Esophagus muscularis mucosa (tissue), 4 donors: ENCODE measurements around the gene PFDN2. TPM values are rescaled to one million over a fixed set of nuclear protein-coding genes. Genes with fewer than 3 reads are reported as not detected.

Source experiments
- DNase-seq: peaks from one replicate; pipeline ENCODE4 v3.0.0-alpha.2; 2017; ENCODE audit errors: extremely low spot score
- H3K27ac ChIP-seq, 4 donors: fragments of 200-600 bp; sonication (generic); replicated peaks in 1 of 4; 1 replicate in 3 of 4; 2 replicates in 1 of 4; pipeline ENCODE4 v1.5.1; 2016 to 2019; ENCODE audit warnings: mild to moderate bottlenecking in 1 of 4
- H3K27me3 ChIP-seq, 4 donors: fragments of 200-600 bp; sonication (generic); one replicate each; pipeline versions ENCODE4 v1.5.1 to v1.6.0; 2016 to 2019
- H3K36me3 ChIP-seq, 4 donors: fragments of 200-600 bp; sonication (generic); one replicate each; pipeline ENCODE4 v1.5.1; 2016 to 2019
- H3K4me1 ChIP-seq, 4 donors: fragments of 200-600 bp; sonication (generic); one replicate each; pipeline ENCODE4 v1.5.1; 2016 to 2019
- H3K4me3 ChIP-seq, 4 donors: fragments of 200-600 bp; sonication (generic); 1 replicate in 2 of 4; 2 replicates in 2 of 4; pipeline ENCODE4 v1.5.1; 2016 to 2019; ENCODE audit warnings: mild to moderate bottlenecking in 4 of 4, moderate library complexity in 1 of 4
- H3K9me3 ChIP-seq, 4 donors: fragments of 200-600 bp; sonication (generic); 1 replicate in 3 of 4; 2 replicates in 1 of 4; pipeline ENCODE4 v1.5.1; 2016 to 2019
- EP300 ChIP-seq: sonication (generic); formaldehyde crosslinking; IDR thresholded peaks from one replicate; pipeline ENCODE4 v1.6.1; 2017; ENCODE audit warnings: antibody characterized with exemption
- POLR2A ChIP-seq: fragments of 450-650 bp; IDR thresholded peaks from one replicate; pipeline ENCODE4 v1.6.1; 2017; ENCODE audit warnings: antibody characterized with exemption, moderate library complexity, mild to moderate bottlenecking, low read depth
- POLR2AphosphoS5 ChIP-seq, 2 donors: sonication (generic); formaldehyde crosslinking; IDR thresholded peaks; one replicate each; pipeline ENCODE4 v1.6.1; 2017; ENCODE audit warnings: antibody characterized with exemption in 2 of 2
- WGBS: methylation state at CpG from one replicate; pipeline ENCODE4 v1.1.5; 2018; 5-methylcytosine and 5-hydroxymethylcytosine counted together
- intact Hi-C: fragments of 100-400 bp; cut with DNase I; formaldehyde crosslinking; loops from one replicate; pipeline ENCODE4 v1.15.1; 2023
- total RNA-seq, 4 donors: library from RNA; depleted of rRNA; stranded (reverse); fragments of >200 nt; gene quantifications; one replicate each; pipeline versions ENCODE4 v1.1.0 to v1.2.1, GENCODE V29; 2016
- TF ChIP-seq, protein P1 (sequence below), 3 experiments: fragments of 200-600 bp in 2 of 3; fragments of 450-650 bp in 1 of 3; sonication (generic) in 2 of 3; IDR thresholded peaks; one replicate each; pipeline ENCODE4 v1.5.1; 2017 to 2019; ENCODE audit warnings: antibody characterized with exemption in 3 of 3, mild to moderate bottlenecking in 2 of 3, moderate library complexity in 1 of 3

Gene PFDN2
- total RNA-seq, 4 donors from 2014 or later, result 19.5 to 52.0 (median 40.5) TPM

DNA sequence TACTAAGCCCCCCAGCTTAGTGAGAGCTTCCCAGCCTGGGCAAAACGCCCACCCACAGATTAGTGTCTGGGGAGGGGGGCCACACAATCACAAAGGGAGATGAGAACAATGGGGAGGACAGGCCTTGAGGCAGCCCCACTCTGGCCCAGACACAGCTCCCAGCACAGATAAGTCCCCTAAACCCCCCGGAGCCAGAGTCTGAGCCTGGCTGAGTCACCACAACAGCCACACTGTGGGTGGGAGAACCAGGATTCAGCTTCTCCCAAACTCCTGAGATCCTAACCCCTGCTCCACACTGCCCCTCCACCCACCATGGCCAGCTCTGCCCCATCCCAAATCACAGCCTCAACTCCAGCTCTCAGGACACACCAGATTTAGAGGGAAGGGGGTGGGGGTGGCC is 32.7 kb downstream of the PFDN2 start:
- Histone ChIP-seq H3K4me1 (no peaks in the 10 kb centered on the region), H3K27ac (no peak overlapping the region), H3K27me3 (peaks cover 0 to 17% (median 0%) of the 10 kb centered on the region in 4 donors), H3K9me3 (no peaks in the 10 kb centered on the region), H3K4me3 (no peak overlapping the region), H3K36me3 (no peaks in the 10 kb centered on the region)
- no peak for DNase-seq
- intact Hi-C loops, result no loop called here
- TF ChIP-seq, protein P1, sequence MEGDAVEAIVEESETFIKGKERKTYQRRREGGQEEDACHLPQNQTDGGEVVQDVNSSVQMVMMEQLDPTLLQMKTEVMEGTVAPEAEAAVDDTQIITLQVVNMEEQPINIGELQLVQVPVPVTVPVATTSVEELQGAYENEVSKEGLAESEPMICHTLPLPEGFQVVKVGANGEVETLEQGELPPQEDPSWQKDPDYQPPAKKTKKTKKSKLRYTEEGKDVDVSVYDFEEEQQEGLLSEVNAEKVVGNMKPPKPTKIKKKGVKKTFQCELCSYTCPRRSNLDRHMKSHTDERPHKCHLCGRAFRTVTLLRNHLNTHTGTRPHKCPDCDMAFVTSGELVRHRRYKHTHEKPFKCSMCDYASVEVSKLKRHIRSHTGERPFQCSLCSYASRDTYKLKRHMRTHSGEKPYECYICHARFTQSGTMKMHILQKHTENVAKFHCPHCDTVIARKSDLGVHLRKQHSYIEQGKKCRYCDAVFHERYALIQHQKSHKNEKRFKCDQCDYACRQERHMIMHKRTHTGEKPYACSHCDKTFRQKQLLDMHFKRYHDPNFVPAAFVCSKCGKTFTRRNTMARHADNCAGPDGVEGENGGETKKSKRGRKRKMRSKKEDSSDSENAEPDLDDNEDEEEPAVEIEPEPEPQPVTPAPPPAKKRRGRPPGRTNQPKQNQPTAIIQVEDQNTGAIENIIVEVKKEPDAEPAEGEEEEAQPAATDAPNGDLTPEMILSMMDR (IDR thresholded peaks at IDR 0.05), result no peak
- TF ChIP-seq POLR2AphosphoS5 (IDR thresholded peaks at IDR 0.05), result no peak
- no peak for TF ChIP-seq POLR2A
- TF ChIP-seq EP300, result no peak
- 44% methylated on average over 1 of the region's 2 CpGs for WGBS

DNA sequence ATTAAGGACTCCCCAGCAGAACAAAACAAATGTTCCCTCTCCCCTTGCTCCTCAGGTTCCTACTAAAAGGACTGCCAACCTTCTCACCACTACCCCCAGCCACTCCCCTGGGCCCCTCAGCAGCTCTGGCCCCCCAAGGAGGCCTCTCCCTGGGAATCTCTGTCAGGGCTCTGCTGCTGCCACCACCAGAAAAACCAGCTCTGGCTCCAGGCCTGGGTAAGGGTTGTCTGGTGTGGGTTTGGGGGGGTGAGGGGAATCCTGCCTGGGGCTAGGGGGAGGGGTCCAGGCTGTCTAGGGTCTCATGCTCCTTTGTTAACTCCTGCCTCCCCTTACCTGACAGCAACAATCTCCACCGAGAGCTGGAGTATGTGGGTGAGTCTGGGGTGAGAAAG is 33.2 kb downstream of the PFDN2 start:
- TF ChIP-seq POLR2A, result no peak
- TF ChIP-seq EP300, result no peak
- no peak for TF ChIP-seq POLR2AphosphoS5 (IDR thresholded peaks at IDR 0.05)
- TF ChIP-seq, protein P1 (IDR thresholded peaks at IDR 0.05), result no peak
- intact Hi-C loops, result no loop called here
- no peaks in the 10 kb centered on the region for H3K9me3 ChIP-seq
- no peak overlapping the region for H3K4me3 ChIP-seq
- no peak overlapping the region for H3K27ac ChIP-seq
- H3K27me3 ChIP-seq, result peaks cover 0 to 21% (median 0%) of the 10 kb centered on the region in 4 donors
- H3K36me3 ChIP-seq, result no peaks in the 10 kb centered on the region
- no peaks in the 10 kb centered on the region for H3K4me1 ChIP-seq
- no peak for DNase-seq
- WGBS, result no CpG with 5 or more reads among the region's 1 CpG

DNA sequence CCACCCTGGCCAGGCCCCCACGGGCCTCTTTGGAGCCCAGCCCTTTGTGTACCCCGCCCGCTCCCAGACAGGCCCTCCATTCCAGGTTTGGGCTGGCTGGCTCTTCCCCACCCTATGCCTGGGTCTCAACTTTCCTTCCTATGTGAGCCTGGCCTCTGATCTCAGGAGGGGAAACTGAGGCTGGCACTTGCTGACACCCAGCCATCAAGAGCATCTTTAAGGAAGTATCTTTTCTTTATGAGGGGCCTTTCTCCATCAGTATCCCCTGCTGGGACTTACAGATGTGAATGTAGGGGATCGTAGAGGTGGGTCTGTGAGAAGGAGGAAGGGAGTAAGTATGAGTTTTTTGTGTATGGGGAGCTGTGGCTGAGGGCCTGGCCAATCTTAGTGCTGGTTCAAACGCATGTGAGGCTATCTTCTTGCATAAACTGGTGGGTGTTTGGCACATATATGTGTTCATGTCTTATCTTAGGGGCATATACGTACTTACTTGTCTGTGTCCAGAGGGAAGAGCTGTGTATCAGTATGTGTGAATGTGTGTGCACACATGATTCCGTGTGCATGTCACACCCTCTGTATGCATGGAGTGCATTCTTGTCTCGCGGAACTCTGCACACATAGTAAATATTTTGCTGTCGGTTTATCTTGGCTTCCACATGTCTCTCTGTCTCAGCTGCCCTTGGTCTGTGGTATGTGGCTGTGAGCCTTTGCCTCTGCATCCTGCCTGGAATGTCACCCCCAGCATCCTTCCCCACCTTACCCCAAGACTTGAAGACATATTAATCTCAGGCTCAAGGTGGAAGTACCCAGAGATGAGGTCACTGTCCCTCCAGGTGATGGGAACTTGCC is 33.9 kb downstream of the PFDN2 start:
- TF ChIP-seq POLR2A, result no peak
- no peak for TF ChIP-seq POLR2AphosphoS5 (IDR thresholded peaks at IDR 0.05)
- TF ChIP-seq EP300, result no peak
- TF ChIP-seq, protein P1 (IDR thresholded peaks at IDR 0.05), result no peak
- no peaks in the 10 kb centered on the region for H3K4me1 ChIP-seq
- WGBS, result 79% methylated on average over 10 of the region's 10 CpGs

DNA sequence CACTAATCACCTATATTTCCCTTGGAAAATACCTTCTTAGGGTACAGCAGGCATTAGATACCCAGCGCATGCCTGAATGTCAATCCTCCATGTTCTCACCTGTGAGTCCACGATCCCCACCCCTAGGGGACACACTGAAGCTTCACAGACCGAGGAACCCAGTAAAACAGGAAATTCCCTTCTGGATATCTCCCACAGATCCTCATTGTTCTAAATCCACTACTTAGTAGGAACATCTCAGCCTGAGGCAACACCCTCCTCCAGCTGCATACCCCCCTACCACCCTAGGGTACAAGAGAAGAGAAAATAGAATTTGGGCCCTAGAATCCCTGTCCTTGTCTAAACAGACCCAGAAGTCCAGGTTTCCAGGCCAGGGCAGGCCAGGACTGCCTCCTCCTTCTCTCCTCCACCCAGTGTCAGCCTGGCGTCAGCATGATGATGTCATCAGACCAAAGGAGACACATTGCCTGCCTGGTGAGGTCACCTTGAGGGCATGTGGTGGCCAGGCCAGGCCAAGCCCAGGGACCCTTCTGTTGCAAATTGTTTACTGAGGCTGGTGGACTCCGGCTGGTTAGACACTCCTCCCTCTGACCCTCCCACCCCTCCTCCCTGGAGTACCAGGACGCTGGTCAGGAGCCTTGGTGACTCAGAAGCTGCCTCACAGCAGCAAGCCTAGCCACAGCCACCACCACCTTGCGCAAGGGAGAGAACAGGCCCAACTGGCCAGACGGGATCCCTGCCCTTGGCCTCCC is 34.7 kb downstream of the PFDN2 start:
- H3K9me3 ChIP-seq, result no peaks in the 10 kb centered on the region
- H3K27ac ChIP-seq, result peak overlapping the region in 1 of 4 donors; percentile 34
- intact Hi-C loops, result no loop called here
- peaks cover 0 to 18% (median 0%) of the 10 kb centered on the region in 4 donors for H3K27me3 ChIP-seq
- no peaks in the 10 kb centered on the region for H3K4me1 ChIP-seq
- no peaks in the 10 kb centered on the region for H3K36me3 ChIP-seq
- TF ChIP-seq POLR2A (no peak), EP300 (no peak), POLR2AphosphoS5 (IDR thresholded peaks at IDR 0.05) (peak in 1 of 2 donors; percentile 17)
- TF ChIP-seq, protein P1 (IDR thresholded peaks at IDR 0.05), result no peak
- WGBS, result 61% methylated on average over 7 of the region's 8 CpGs
- no peak for DNase-seq
- no peak overlapping the region for H3K4me3 ChIP-seq

More for the DNA sequence above, 33.9 kb downstream of the PFDN2 start:
- intact Hi-C loops, result no loop called here
- no peak overlapping the region for H3K27ac ChIP-seq
- no peaks in the 10 kb centered on the region for H3K9me3 ChIP-seq
- DNase-seq, result no peak
- H3K27me3 ChIP-seq, result peaks cover 0 to 20% (median 0%) of the 10 kb centered on the region in 4 donors
- no peaks in the 10 kb centered on the region for H3K36me3 ChIP-seq
- H3K4me3 ChIP-seq, result no peak overlapping the region
